ENCODE data around the gene INHBB. TPM values are rescaled to one million over a fixed set of nuclear protein-coding genes. Genes with fewer than 3 reads are reported as not detected.

INHBB gene
- polyA plus RNA-seq, 3 donors, result 0.08 TPM; not detected in 2

DNA sequence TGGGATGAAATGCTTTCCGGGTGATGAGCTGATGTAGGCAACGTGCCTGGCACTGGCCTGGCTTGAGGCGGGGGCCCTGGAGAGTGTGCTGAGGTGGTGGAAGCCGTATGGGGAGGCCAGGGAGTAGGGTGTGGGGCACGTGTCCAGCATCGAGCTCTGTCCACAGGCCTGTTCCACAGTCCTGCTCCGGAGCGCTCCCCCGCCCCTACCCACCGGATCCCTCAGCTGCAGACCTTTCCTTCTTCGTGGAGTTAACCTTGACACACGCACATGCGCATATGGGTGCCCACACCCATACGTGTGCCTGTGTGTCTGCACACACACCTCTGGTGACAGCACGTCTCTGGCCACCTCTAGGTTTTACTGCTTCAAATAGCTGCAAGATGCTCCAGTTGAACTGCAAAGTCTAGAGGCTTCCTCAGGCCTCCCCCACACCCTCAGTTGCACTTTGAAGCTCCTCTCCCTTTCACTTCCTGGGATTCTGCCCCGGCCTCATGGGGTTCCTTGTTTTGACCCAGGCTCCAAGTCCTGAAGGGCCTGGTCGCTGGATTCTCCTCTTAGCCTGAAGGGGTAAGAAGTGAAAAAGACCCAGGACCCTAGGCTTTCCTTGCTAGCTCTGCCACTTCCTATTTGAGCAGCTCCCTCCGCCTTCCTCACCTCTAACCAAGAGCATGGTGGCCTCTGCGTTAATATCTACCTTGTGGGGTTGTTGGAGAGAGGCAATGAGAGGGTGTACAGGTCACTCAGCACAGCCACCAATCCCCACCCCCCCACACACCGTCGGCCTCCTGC, 49.5 kb downstream of the INHBB start:
- WGBS (ENCODE audit: insufficient coverage), result 85% methylated on average over 16 of the region's 21 CpGs

GRCh38 chr2:120396013-120396860, 50.3 kb downstream of the INHBB start:
- no peak for DNase-seq
- no peak overlapping the region for H3K27ac ChIP-seq (ENCODE audit: low read depth in 1 of 2, low read length in 2 of 2)
- TF ChIP-seq, protein P1, sequence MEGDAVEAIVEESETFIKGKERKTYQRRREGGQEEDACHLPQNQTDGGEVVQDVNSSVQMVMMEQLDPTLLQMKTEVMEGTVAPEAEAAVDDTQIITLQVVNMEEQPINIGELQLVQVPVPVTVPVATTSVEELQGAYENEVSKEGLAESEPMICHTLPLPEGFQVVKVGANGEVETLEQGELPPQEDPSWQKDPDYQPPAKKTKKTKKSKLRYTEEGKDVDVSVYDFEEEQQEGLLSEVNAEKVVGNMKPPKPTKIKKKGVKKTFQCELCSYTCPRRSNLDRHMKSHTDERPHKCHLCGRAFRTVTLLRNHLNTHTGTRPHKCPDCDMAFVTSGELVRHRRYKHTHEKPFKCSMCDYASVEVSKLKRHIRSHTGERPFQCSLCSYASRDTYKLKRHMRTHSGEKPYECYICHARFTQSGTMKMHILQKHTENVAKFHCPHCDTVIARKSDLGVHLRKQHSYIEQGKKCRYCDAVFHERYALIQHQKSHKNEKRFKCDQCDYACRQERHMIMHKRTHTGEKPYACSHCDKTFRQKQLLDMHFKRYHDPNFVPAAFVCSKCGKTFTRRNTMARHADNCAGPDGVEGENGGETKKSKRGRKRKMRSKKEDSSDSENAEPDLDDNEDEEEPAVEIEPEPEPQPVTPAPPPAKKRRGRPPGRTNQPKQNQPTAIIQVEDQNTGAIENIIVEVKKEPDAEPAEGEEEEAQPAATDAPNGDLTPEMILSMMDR (IDR thresholded peaks at IDR 0.05), result no peak
- no peaks in the 10 kb centered on the region for H3K36me3 ChIP-seq (replicated peaks in 1 of 2; ENCODE audit: control insufficient read depth in 1 of 2, insufficient read depth in 2 of 2, low read length in 2 of 2)
- H3K27me3 ChIP-seq (ENCODE audit: control insufficient read depth in 2 of 2, insufficient read depth in 2 of 2, low read length in 2 of 2), result no peaks in the 10 kb centered on the region
- Mint-ChIP-seq H3K4me1 (no peaks in the 10 kb centered on the region), H3K27ac (no peak overlapping the region), H3K36me3 (no peaks in the 10 kb centered on the region), H3K4me3 (no peak overlapping the region), H3K9me3 (peaks cover 0 to 5% (median 0%) of the 10 kb centered on the region in 7 donors), H3K27me3 (ENCODE audit: low read depth in 3 of 3) (peaks cover 6 to 13% (median 6%) of the 10 kb centered on the region in 3 donors)
- intact Hi-C loops (cut with micrococcal nuclease), result no loop called here
- H3K9me3 ChIP-seq (replicated peaks in 1 of 2; ENCODE audit: control insufficient read depth in 1 of 2, insufficient read depth in 1 of 2, low read length in 2 of 2), result peaks cover 0 to 5% of the 10 kb centered on the region in 2 donors
- H3K4me1 ChIP-seq (ENCODE audit: control insufficient read depth in 1 of 2, insufficient read depth in 2 of 2, low read length in 2 of 2), result no peaks in the 10 kb centered on the region
- no peak overlapping the region for H2AFZ ChIP-seq (ENCODE audit: insufficient read depth, low read depth, low read length, poor library complexity, severe bottlenecking)
- H3K4me2 ChIP-seq (replicated peaks; ENCODE audit: extremely low read depth, low read length, poor library complexity, severe bottlenecking), result no peak overlapping the region
- H3K9ac ChIP-seq (ENCODE audit: insufficient read depth, low read length, poor library complexity, severe bottlenecking), result no peak overlapping the region
- no peaks in the 10 kb centered on the region for H3K79me2 ChIP-seq (ENCODE audit: insufficient read depth, low read length)
- H4K20me1 ChIP-seq (ENCODE audit: insufficient read depth, low read length), result no peaks in the 10 kb centered on the region
- no peak overlapping the region for H3K4me3 ChIP-seq (replicated peaks in 1 of 3; ENCODE audit: low read depth in 2 of 3, low read length in 3 of 3)
- 84% methylated on average over 29 of the region's 31 CpGs for WGBS (ENCODE audit: insufficient coverage)

More for the DNA sequence above, 49.5 kb downstream of the INHBB start:
- Mint-ChIP-seq H3K9me3 (peaks cover 0 to 7% (median 2%) of the 10 kb centered on the region in 7 donors), H3K4me3 (no peak overlapping the region), H3K36me3 (no peaks in the 10 kb centered on the region), H3K4me1 (no peaks in the 10 kb centered on the region), H3K27ac (no peak overlapping the region), H3K27me3 (ENCODE audit: low read depth in 3 of 3) (peaks cover 2 to 10% (median 3%) of the 10 kb centered on the region in 3 donors)
- TF ChIP-seq, protein P1 (IDR thresholded peaks at IDR 0.05), result no peak
- peaks cover 0 to 8% of the 10 kb centered on the region in 2 donors for H3K9me3 ChIP-seq (replicated peaks in 1 of 2; ENCODE audit: control insufficient read depth in 1 of 2, insufficient read depth in 1 of 2, low read length in 2 of 2)
- no peak for DNase-seq
- no peaks in the 10 kb centered on the region for H4K20me1 ChIP-seq (ENCODE audit: insufficient read depth, low read length)
- H3K4me1 ChIP-seq (ENCODE audit: control insufficient read depth in 1 of 2, insufficient read depth in 2 of 2, low read length in 2 of 2), result no peaks in the 10 kb centered on the region
- no peaks in the 10 kb centered on the region for H3K79me2 ChIP-seq (ENCODE audit: insufficient read depth, low read length)
- H3K27ac ChIP-seq (ENCODE audit: low read depth in 1 of 2, low read length in 2 of 2), result no peak overlapping the region
- H3K4me3 ChIP-seq (replicated peaks in 1 of 3; ENCODE audit: low read depth in 2 of 3, low read length in 3 of 3), result no peak overlapping the region
- H2AFZ ChIP-seq (ENCODE audit: insufficient read depth, low read depth, low read length, poor library complexity, severe bottlenecking), result no peak overlapping the region
- H3K36me3 ChIP-seq (replicated peaks in 1 of 2; ENCODE audit: control insufficient read depth in 1 of 2, insufficient read depth in 2 of 2, low read length in 2 of 2), result no peaks in the 10 kb centered on the region
- intact Hi-C loops (cut with micrococcal nuclease), result no loop called here
- no peak overlapping the region for H3K4me2 ChIP-seq (replicated peaks; ENCODE audit: extremely low read depth, low read length, poor library complexity, severe bottlenecking)
- no peaks in the 10 kb centered on the region for H3K27me3 ChIP-seq (ENCODE audit: control insufficient read depth in 2 of 2, insufficient read depth in 2 of 2, low read length in 2 of 2)
- no peak overlapping the region for H3K9ac ChIP-seq (ENCODE audit: insufficient read depth, low read length, poor library complexity, severe bottlenecking)

Measured in CD14-positive monocyte (primary cell).